SW 1271 (cell line): Measurements from ENCODE around the gene CTNNA3.

Experiments used
- DNase-seq, 2 experiments: peaks; one replicate each; lab custom pipeline; 2025; lab: John Stamatoyannopoulos, UW

CTNNA3 gene

GRCh38 chr10:66931340-66931948 lies 764.6 kb downstream of the CTNNA3 start:
- peak; percentile 1 to 49 for DNase-seq

DNA sequence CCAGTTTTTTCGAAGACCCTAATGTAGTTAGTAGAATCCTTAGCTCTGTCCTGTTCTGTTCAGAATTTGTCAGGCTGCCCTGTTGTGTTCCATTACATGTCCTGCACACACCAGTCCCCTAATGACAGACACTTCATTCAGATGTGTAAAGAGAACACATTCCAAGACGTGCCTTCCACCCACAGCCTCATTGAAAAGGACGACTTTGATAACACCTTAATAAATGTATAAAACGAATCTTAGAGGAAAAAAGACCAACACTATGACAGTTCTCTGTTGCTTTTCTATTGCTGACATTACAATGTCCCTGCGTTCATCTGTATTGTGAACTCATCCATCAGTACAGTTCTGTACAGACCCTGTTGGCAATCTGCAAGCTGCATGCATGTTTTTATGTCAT lies 766.6 kb downstream of the CTNNA3 start:
- no peak for DNase-seq

DNA sequence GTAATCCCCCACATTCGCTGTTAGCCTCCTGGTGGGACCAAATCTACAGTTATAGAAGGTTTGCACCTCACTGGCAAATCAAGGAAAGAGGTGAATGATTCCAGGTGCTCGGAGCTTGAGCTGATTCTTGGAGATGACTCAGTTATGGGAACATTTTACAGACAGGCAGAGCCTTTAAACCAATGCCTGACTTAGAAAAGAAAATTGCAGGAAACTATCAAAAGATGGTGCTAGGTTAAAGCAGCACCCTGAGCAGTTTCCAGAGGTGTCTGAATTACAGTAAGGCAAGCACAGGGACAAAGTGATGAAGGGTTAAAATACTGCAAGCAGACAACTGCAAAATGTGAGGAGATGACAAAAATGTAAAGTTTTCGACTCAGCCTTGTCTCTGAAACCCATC lies 767.2 kb downstream of the CTNNA3 start:
- no peak for DNase-seq

- DNase-seq: no peak
Observed at GRCh38 chr10:66927971-66928770, 767.8 kb downstream of the CTNNA3 start.

GRCh38 chr10:66927251-66927935 lies 768.6 kb downstream of the CTNNA3 start:
- no peak for DNase-seq

GRCh38 chr10:66926841-66927240 lies 769.2 kb downstream of the CTNNA3 start:
- no peak for DNase-seq

DNA sequence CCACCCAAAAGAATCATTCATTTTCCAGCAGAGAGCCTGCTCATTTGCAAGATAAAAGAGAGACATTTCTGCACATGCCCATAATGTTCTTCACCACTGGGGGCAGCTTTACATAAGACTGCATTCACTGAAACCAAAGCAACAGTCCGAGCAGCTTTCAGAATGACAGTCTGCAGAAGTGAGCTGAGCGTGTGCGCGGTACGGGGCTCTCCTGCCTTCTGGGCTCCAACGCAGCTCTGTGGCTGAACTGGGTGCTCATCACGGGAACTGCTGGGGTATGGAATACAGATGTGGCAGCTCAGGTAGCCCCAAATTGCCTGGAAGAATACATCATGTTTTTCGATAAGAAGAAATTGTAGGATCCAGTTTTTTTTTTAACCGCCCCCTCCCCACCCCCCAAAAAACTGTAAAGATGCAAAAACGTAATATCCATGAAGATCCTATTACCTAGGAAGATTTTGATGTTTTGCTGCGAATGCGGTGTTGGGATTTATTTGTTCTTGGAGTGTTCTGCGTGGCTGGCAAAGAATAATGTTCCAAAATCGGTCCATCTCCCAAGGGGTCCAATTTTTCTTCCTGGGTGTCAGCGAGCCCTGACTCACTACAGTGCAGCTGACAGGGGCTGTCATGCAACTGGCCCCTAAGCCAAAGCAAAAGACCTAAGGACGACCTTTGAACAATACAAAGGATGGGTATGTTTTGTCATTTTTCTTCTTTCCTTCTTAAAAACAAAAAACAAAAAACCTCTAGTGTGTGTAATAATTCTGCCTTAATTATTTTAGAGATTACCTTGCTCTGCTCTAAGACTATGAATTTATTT lies 769.9 kb downstream of the CTNNA3 start, which contains the start of gene LRRTM3:
Gene LRRTM3 (plus strand): TSS at position 141 of the 820 bp plus-strand sequence.
- peak; percentile 6 to 64 for DNase-seq

GRCh38 chr10:66925373-66925772 lies 770.6 kb downstream of the CTNNA3 start:
- no peak for DNase-seq

- no peak for DNase-seq
Observed at GRCh38 chr10:66924674-66925345, 771.2 kb downstream of the CTNNA3 start.

DNA sequence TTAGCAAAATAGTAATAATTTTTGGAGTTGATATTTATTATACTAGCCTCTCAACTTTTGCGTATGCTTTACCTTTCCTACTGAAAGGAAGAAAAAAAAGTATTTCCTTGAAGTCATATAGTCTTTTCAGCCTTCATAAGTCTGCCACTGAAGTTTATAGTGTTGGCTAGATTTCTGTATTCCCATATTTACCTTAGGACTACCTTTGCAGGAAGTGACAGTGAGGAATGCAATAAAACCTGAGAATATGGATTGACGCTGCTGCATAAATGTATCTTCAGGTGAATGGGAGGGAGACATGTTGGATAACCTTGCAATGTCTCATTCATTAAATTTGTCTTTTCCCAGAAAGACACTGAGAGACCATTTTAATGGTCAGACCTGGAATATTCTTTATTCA lies 776.7 kb downstream of the CTNNA3 start:
- no peak for DNase-seq

GRCh38 chr10:66917104-66917503 lies 778.9 kb downstream of the CTNNA3 start:
- no peak for DNase-seq

GRCh38 chr10:66916030-66916429 lies 780.0 kb downstream of the CTNNA3 start:
- DNase-seq: no peak

DNA sequence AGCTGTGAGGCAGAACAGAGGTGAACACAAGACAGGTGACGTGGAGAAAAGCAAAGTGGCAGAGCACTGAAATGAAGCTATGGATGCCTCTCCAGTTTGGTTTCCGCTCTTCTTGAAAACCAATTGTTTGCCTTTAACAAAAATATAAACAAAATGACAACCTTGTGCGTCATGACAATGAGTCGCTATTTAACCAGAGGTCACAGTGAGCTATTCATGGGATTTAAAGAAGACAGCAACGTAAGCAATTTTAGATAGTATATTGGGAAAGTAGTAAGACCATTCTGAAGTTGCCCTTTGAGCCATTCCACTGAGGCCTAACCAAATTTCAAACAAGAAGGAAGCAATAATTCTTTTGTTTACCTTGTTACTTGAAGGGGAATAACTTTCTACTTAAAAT lies 785.3 kb downstream of the CTNNA3 start:
- no peak for DNase-seq

DNA sequence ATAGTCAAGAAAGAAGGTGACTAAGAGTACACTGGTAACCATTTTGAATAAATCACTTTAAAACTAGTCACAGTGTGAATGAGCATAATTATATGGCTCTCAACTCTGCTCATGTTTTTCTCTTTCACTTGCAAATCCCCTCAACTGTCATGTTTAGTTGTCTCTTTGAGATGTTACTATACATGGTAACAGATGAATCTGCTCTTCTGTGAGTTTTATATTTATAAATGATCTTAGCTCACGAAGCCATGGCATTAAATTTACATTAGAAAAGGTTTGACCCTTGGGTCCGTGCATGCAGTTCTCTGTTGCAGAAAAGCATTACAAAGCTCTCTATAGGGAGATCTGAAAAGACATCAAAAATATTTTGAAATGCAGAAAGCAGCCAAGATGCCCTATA lies 803.1 kb downstream of the CTNNA3 start:
- no peak for DNase-seq

DNA sequence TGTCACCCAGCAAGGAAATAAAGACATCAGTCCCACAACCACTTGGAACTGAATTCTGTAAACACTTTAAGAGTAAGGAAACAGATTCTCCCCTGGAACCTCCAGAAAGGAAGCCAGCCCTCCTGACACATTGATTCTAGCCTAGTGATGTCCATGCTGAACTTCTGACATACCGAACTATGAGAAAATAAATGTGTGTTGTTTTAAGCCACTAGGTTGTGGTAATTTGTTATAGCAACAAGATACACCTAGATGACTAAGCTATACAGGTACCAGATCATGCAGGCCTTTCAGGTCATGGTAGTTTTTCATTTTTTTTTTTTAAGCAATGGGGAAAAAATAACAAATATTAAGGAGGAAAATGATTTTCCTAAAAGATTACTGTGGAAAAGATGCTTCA lies 807.8 kb downstream of the CTNNA3 start:
- no peak for DNase-seq

DNA sequence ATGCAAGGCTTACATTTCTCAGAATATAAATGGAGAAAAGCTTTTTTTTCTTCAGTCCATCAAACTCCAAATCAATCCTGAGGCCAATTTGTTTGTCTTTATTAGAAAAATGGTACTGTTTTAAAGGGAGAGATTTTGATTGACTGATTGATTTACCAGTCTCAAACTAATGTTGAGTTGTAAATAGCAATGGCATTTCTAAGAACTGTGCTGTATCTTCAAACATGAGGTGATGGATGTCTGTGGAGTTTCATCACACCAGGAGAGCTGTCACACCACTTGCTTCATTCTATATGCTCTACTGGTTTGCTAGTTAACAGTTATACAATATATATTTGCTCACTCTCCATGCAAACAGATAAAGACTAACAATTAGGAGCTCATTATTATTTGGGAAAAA lies 809.1 kb downstream of the CTNNA3 start:
- DNase-seq: no peak

- DNase-seq: no peak
Observed at GRCh38 chr10:66882271-66882670, 813.7 kb downstream of the CTNNA3 start.

DNA sequence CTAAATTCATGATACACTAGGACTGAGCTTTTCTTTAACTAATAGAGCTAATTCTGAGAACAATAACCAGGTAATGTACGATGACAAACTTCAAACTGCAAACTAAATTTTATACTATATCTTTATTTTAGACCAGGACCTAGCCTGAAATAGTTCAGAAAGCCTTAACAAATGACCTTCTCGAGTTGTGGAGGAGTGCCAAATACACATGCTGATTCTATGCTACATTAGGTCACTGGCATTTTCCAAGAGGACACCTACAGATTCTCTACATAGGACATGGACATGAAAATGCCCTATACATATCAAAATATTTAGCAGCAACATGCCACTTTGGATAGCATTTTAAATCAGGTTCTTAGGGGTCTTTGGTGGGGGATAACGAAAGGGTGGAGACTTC lies 814.2 kb downstream of the CTNNA3 start:
- no peak for DNase-seq

GRCh38 chr10:66880826-66881225 lies 815.2 kb downstream of the CTNNA3 start:
- no peak for DNase-seq

DNA sequence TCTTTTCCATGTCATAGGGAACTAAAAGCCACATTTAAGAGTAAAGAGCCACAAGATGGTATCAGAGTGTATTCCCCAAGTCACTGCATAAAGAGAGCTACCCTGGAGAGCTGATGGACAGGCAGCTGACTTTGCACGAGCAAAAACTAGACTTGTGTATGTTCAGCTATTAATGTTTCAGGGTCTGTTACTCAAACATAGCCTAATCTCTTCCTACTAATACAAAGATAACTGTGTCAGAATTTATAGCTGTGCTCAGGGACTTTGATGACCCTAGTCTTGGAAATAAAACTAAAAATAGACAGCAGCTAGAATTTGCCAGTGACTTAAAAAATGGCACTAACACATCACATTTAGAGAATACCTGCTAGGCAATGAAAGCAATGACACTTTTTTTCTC lies 815.7 kb downstream of the CTNNA3 start:
- DNase-seq: no peak

GRCh38 chr10:66877361-66877760 lies 818.6 kb downstream of the CTNNA3 start:
- DNase-seq: no peak

GRCh38 chr10:66869635-66870034 lies 826.4 kb downstream of the CTNNA3 start:
- no peak for DNase-seq
